GM18502 (cell line): ENCODE measurements around the gene SLC9A3.
"Not testable (repeated sequence)": the region's sequence is repeated elsewhere in the genome, so short reads cannot be mapped to it uniquely, and the experiment has no call there.

ENCODE experiments used
- ATAC-seq: cut with Tn5 transposase; IDR thresholded peaks from one replicate; pipeline ENCODE4 v1.9.1; 2021; ENCODE audit warnings: mild to moderate bottlenecking; ENCODE audit not compliant: unreplicated experiment, poor library complexity

Gene SLC9A3

GRCh38 chr5:479566-480319, 44.5 kb downstream of the SLC9A3 start:
- ATAC-seq: no peak

- ATAC-seq: no peak
Measured at GRCh38 chr5:478982-479535, 45.2 kb downstream of the SLC9A3 start.

GRCh38 chr5:478369-478981, 45.8 kb downstream of the SLC9A3 start:
- no peak for ATAC-seq

GRCh38 chr5:477871-478270, 46.4 kb downstream of the SLC9A3 start:
- no peak for ATAC-seq

- ATAC-seq: no peak
Measured at GRCh38 chr5:477247-477646, 47.0 kb downstream of the SLC9A3 start.

GRCh38 chr5:476814-477175, 47.5 kb downstream of the SLC9A3 start:
- ATAC-seq: no peak

- ATAC-seq: no peak
Measured at GRCh38 chr5:476102-476813, 48.0 kb downstream of the SLC9A3 start.

- ATAC-seq: no peak
Measured at GRCh38 chr5:475704-476101, 48.5 kb downstream of the SLC9A3 start.

GRCh38 chr5:474840-475661, 49.2 kb downstream of the SLC9A3 start:
- no peak for ATAC-seq

- not testable (repeated sequence) for ATAC-seq
Measured at GRCh38 chr5:474232-474839, 49.9 kb downstream of the SLC9A3 start.

- peak; percentile 28 for ATAC-seq
Measured at GRCh38 chr5:473551-474192, 50.6 kb downstream of the SLC9A3 start.

- peak; percentile 73 for ATAC-seq
Measured at GRCh38 chr5:472656-473550, 51.3 kb downstream of the SLC9A3 start.

GRCh38 chr5:472076-472655, 52.1 kb downstream of the SLC9A3 start:
- peak; percentile 22 for ATAC-seq

GRCh38 chr5:471750-472058, 52.5 kb downstream of the SLC9A3 start:
- ATAC-seq: no peak

GRCh38 chr5:470961-471749, 53.1 kb downstream of the SLC9A3 start:
- ATAC-seq: no peak

- ATAC-seq: no peak
Measured at GRCh38 chr5:469752-470483, 54.3 kb downstream of the SLC9A3 start.

- no peak for ATAC-seq
Measured at GRCh38 chr5:468401-468800, 55.8 kb downstream of the SLC9A3 start.
